Activated naive CD4-positive, alpha-beta T cell treated with anti-CD3 and anti-CD28 coated beads for 36 hours (primary cell): ENCODE data around the gene KCNAB3. TPM values are rescaled to one million over a fixed set of nuclear protein-coding genes. Genes with fewer than 3 reads are reported as not detected.

Experiments
- CTCF ChIA-PET: fragments of 350-600 bp; sonication (Branson Sonifier 250); formaldehyde crosslinking; loops from one replicate; lab custom pipeline; 2021; ENCODE audit warnings: antibody characterized with exemption; lab: Charles Lee
- DNase-seq: peaks from one replicate; pipeline ENCODE4 v3.0.0-alpha.2; 2020
- H3K27ac Mint-ChIP-seq: one replicate; pipeline ENCODE4 v1.8.0; 2021; ENCODE audit warnings: mild to moderate bottlenecking, mixed read lengths
- H3K27me3 Mint-ChIP-seq: one replicate; pipeline ENCODE4 v1.8.0; 2021; ENCODE audit warnings: low read depth, mixed read lengths
- H3K36me3 Mint-ChIP-seq: one replicate; pipeline ENCODE4 v1.8.0; 2021; ENCODE audit warnings: low read depth, mixed read lengths
- H3K4me1 Mint-ChIP-seq: one replicate; pipeline ENCODE4 v1.8.0; 2021; ENCODE audit warnings: low read depth, mixed read lengths
- H3K4me3 Mint-ChIP-seq: one replicate; pipeline ENCODE4 v1.8.0; 2021; ENCODE audit warnings: mild to moderate bottlenecking, moderate library complexity, mixed read lengths
- H3K9me3 Mint-ChIP-seq: one replicate; pipeline ENCODE4 v1.8.0; 2021; ENCODE audit warnings: mixed read lengths
- intact Hi-C: fragments of 100-400 bp; cut with micrococcal nuclease; formaldehyde crosslinking; loops from one replicate; pipeline ENCODE4 v1.15.1; 2023
- total RNA-seq, 2 experiments: library from RNA; stranded (reverse); gene quantifications; one replicate each; pipeline ENCODE4 v1.2.3, GENCODE V29; 2021

The KCNAB3 gene
- 1 to 10 TPM; 2.2 TPM for total RNA-seq

DNA sequence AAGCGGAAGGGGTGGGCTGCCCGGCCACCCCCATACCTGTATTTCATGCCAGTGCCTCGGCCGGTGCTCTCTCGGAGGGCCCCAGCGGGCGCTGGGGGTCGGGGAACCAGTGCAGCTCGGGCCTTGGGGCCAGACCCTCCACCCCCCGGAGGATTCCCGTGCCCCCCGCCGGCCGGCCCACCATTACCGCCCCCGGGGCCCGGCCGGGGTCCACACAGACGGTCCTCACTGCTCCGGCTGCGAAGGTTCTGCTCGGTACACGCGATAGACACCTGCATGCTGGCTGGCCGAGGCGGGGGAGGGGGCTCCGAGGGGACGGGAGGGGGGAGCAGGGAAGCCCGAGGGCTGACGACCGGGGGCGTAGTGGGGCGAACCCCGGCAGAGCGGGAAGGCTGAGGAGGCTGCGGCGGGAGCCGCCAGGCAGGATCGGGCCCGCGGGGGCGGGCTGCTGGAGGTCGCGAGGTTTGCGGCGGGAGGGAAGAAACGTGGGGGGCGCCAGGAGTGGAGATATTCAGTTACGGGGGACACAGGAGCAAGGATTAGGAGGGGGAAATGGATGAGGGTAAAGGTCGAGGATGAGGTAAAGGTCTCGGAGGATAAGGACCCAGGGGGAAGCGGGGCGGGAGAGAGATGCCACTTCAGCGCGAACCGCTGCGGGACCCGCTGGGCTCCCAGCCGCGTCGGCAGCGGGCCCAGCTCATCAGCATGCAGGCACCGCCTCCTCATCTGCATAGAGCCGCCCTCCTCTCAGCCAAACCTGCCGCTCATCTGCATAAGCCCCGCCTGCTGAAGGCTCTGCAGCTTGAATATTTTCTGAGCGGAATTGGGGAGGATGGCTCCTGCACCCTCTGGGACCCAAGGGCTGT, at the start of gene KCNAB3:
Gene KCNAB3, minus strand, starts transcription at position 699 of the 866 bp plus-strand sequence. Its CDS starts 421 bp downstream, at position 278.
- Mint-ChIP-seq H3K4me1 (peaks cover 28% of the 10 kb centered on the region), H3K9me3 (no peaks in the 10 kb centered on the region), H3K36me3 (peaks cover 8% of the 10 kb centered on the region), H3K27ac (peak within 1 kb of the TSS; percentile 87), H3K27me3 (no peaks in the 10 kb centered on the region), H3K4me3 (peak within 1 kb of the TSS; percentile 91)
- CTCF ChIA-PET, result interaction anchor here (1.1 kb wide), 1 partner anchor 68 kb away, joined by 3 read pairs; no protein-coding TSS in a partner anchor
- intact Hi-C loops, result loop anchor here (5.0 kb wide), 3 partner anchors 318 to 453 kb away; partner anchors contain the start of genes CTC1, PFAS, RPL26 and ZBTB4
- DNase-seq, result peak; percentile 42

GRCh38 chr17:7977805-7978204, 48.1 kb upstream of the KCNAB3 start:
- peaks cover 2% of the 10 kb centered on the region for H3K27me3 Mint-ChIP-seq
- H3K36me3 Mint-ChIP-seq, result peaks cover 4% of the 10 kb centered on the region
- H3K4me3 Mint-ChIP-seq, result no peak overlapping the region

GRCh38 chr17:7977039-7977438, 47.4 kb upstream of the KCNAB3 start:
- Mint-ChIP-seq H3K36me3 (peaks cover 4% of the 10 kb centered on the region), H3K9me3 (peaks cover 15% of the 10 kb centered on the region), H3K4me1 (no peaks in the 10 kb centered on the region), H3K4me3 (no peak overlapping the region), H3K27me3 (peaks cover 2% of the 10 kb centered on the region), H3K27ac (no peak overlapping the region)
- CTCF ChIA-PET, result no interaction called here
- no peak for DNase-seq
- intact Hi-C loops, result no loop called here

More at GRCh38 chr17:7977805-7978204, 48.1 kb upstream of the KCNAB3 start:
- intact Hi-C loops, result no loop called here
- no peak for DNase-seq
- Mint-ChIP-seq H3K9me3 (peaks cover 15% of the 10 kb centered on the region), H3K4me1 (no peaks in the 10 kb centered on the region), H3K27ac (no peak overlapping the region)
- CTCF ChIA-PET, result interaction anchor here (1.1 to 2.5 kb wide), 2 partner anchors 10 to 80 kb away, joined by 3 to 8 read pairs; no protein-coding TSS in a partner anchor

DNA sequence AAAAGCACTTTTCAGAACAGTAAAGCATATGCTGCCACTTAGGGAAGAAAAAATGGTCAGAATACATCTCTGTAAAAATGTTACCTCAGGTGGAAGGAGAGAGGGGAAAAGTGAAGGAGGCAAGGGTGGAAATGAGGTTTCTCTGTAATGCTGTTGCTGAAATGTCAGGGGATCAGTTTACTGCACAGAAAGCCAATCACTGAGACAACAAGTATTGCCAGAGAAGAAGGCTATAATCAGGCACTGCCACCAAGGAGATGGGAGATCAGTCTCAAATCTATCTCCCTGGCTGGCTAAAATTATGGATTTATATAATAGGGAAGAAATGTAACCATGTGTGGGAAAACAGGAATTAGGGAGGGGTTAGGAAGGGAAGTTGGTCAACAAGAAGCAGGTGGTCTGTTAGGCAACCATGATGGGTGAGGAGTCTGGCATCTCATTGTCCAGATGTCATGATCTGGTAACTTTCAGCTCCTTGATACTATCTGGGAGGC, 45.0 kb upstream of the KCNAB3 start:
- Mint-ChIP-seq H3K4me1 (no peaks in the 10 kb centered on the region), H3K9me3 (peaks cover 15% of the 10 kb centered on the region), H3K4me3 (no peak overlapping the region), H3K27me3 (no peaks in the 10 kb centered on the region), H3K27ac (no peak overlapping the region), H3K36me3 (peaks cover 4% of the 10 kb centered on the region)
- CTCF ChIA-PET, result interaction anchor here (0.6 to 1.1 kb wide), 2 partner anchors 15 to 35 kb away, joined by 3 to 4 read pairs; no protein-coding TSS in a partner anchor
- intact Hi-C loops, result no loop called here
- no peak for DNase-seq

GRCh38 chr17:7972131-7972785, 42.6 kb upstream of the KCNAB3 start:
- Mint-ChIP-seq H3K36me3 (peaks cover 4% of the 10 kb centered on the region), H3K4me1 (no peaks in the 10 kb centered on the region), H3K27me3 (no peaks in the 10 kb centered on the region), H3K4me3 (no peak overlapping the region), H3K9me3 (peaks cover 15% of the 10 kb centered on the region), H3K27ac (no peak overlapping the region)
- CTCF ChIA-PET, result interaction anchor here (0.6 to 2.2 kb wide), 7 partner anchors 10 to 39 kb away, joined by 3 to 7 read pairs (median 5); no protein-coding TSS in a partner anchor
- intact Hi-C loops, result no loop called here
- DNase-seq, result no peak

DNA sequence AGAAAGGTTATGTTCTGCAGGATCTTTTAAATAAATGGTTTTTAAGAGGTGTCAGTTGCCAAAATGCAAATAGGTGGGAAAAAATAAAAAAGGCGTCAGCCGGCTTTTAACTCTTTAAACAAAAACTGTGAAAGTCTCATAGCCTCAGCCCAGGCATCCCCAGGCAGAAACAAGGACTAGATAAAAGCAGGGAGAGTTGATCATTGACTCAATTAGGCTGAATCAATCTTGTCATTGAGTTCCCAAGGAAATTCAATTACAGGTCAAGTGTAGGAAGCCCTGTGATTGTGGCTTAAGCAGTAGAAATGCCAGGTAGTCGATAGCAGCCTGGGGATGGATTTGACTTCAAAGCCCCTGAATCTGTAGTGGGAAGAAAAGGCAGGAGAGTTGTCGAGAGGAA, 42.0 kb upstream of the KCNAB3 start:
- Mint-ChIP-seq H3K9me3 (peaks cover 15% of the 10 kb centered on the region), H3K36me3 (peaks cover 4% of the 10 kb centered on the region), H3K27me3 (no peaks in the 10 kb centered on the region), H3K27ac (no peak overlapping the region), H3K4me1 (no peaks in the 10 kb centered on the region), H3K4me3 (no peak overlapping the region)
- CTCF ChIA-PET, result interaction anchor here (0.7 to 1.8 kb wide), 4 partner anchors 11 to 59 kb away, joined by 3 to 6 read pairs (median 3); partner anchors contain the start of gene GUCY2D
- no peak for DNase-seq
- intact Hi-C loops, result no loop called here

- Mint-ChIP-seq H3K27ac (no peak overlapping the region), H3K4me3 (no peak overlapping the region), H3K4me1 (no peaks in the 10 kb centered on the region), H3K9me3 (peaks cover 4% of the 10 kb centered on the region), H3K36me3 (no peaks in the 10 kb centered on the region), H3K27me3 (no peaks in the 10 kb centered on the region)
- no peak for DNase-seq
- CTCF ChIA-PET, result no interaction called here
- intact Hi-C loops, result no loop called here
These were observed 39.8 kb upstream of the KCNAB3 start for GRCh38 chr17:7969433-7969832.

DNA sequence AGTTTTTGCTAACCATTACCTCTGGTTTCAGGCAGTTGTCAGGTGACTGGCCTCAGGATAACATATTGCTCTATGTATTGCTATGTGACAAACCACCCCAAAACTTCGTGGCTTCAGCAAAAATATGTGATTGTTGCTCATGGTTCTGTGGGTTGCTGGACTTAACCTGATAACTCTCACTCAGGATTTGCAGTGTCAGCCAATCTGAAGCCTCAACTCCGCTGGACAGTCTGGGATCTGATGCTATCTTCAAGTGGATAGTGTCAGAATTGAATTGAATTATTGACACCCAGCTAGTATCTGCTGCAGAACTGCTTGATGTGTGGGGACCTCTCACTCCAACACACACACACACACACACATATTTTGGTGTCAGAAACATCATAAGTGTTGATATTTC, 38.1 kb upstream of the KCNAB3 start:
- DNase-seq, result no peak
- intact Hi-C loops, result no loop called here
- H3K4me1 Mint-ChIP-seq, result no peaks in the 10 kb centered on the region
- no peaks in the 10 kb centered on the region for H3K9me3 Mint-ChIP-seq
- no peaks in the 10 kb centered on the region for H3K36me3 Mint-ChIP-seq
- CTCF ChIA-PET, result no interaction called here
- H3K27me3 Mint-ChIP-seq, result no peaks in the 10 kb centered on the region
- no peak overlapping the region for H3K4me3 Mint-ChIP-seq
- no peak overlapping the region for H3K27ac Mint-ChIP-seq

- CTCF ChIA-PET, result no interaction called here
- no peak for DNase-seq
These were observed 31.8 kb upstream of the KCNAB3 start for GRCh38 chr17:7961421-7961820.

DNA sequence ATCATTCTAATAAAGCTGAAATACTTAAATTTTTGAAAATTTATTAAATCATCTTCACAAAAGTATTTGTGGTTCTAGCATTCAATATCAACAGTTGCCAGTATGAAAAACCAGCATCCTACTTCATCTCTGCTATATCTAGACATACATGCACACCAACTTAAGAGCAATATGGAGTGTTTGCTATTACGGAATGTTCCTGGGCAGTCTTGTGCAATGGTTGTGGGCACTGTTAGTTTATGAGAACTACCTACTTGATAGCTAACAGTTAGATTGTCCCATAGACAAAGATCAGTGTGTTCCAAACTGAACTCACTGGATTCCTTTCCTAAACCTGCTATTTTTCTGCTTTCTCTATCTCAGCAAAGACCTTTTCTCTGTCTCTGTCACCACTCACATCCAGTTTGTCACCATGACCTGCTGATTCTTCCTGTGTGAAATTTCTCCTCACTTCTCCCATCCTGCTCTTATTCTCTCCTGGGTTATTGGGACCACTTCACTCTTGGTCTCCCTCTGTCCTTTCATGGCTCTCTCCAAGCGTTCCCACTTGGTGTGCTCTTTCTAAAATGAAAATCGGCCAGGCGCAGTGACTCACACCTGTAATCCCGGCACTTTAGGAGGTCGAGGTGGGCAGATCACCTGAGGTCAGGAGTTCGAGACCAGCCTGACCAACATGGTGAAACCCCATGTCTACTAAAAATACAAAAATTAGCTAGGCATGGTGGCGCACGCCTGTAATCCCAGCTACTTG, 30.0 kb upstream of the KCNAB3 start:
- no peak for DNase-seq
- no peaks in the 10 kb centered on the region for H3K4me1 Mint-ChIP-seq
- H3K27ac Mint-ChIP-seq, result no peak overlapping the region
- peaks cover 6% of the 10 kb centered on the region for H3K27me3 Mint-ChIP-seq
- intact Hi-C loops, result no loop called here
- no peak overlapping the region for H3K4me3 Mint-ChIP-seq
- CTCF ChIA-PET, result interaction anchor here (1.7 kb wide), 1 partner anchor 30 kb away, joined by 4 read pairs; no protein-coding TSS in a partner anchor
- H3K36me3 Mint-ChIP-seq, result no peaks in the 10 kb centered on the region
- no peaks in the 10 kb centered on the region for H3K9me3 Mint-ChIP-seq

More at GRCh38 chr17:7961421-7961820, 31.8 kb upstream of the KCNAB3 start:
- Mint-ChIP-seq H3K27me3 (peaks cover 6% of the 10 kb centered on the region), H3K4me1 (no peaks in the 10 kb centered on the region), H3K9me3 (no peaks in the 10 kb centered on the region), H3K27ac (no peak overlapping the region), H3K4me3 (no peak overlapping the region), H3K36me3 (no peaks in the 10 kb centered on the region)
- intact Hi-C loops, result no loop called here

DNA sequence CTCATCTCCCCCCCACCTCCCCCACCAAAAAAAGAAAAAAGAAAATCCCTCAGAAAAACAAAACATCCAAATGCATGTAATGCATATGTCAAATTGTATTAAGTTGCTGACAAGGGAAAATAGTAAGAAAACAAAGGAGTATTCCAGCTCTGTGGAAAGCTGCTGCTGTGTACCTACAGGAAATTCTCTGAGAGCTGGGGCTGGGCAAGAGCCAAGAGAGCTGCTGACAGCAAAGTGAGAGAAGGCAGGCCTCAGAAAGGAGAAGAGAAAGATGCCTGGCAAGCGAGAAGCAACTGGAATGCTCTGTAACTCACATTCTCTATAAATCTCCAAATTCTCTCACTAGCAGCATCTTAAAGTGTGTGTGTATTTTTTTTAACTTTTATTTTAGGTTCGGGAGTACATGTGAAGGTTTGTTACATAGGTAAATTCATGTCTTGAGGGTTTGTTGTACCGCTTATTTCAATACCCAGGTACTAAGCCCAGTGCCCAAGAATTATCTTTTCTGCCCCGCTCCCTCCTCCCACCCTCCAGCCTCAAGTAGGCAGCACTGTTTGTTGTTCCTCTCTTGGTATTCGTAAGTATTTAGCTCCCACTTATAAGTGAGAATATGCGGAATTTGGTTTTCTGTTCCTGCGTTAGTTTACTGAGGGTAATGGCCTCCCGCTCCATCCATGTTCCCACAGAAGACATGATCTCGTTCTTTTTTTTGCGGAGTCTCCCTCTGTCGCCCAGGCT, 26.7 kb upstream of the KCNAB3 start:
- Mint-ChIP-seq H3K27me3 (peaks cover under 1% of the 10 kb centered on the region), H3K27ac (no peak overlapping the region), H3K36me3 (no peaks in the 10 kb centered on the region), H3K4me1 (peaks cover 6% of the 10 kb centered on the region), H3K4me3 (no peak overlapping the region), H3K9me3 (no peaks in the 10 kb centered on the region)
- intact Hi-C loops, result no loop called here
- no peak for DNase-seq
- CTCF ChIA-PET, result interaction anchor here (0.6 to 1.0 kb wide), 2 partner anchors 12 to 78 kb away, joined by 3 read pairs; no protein-coding TSS in a partner anchor
